ENCODE data around the gene ANXA6. TPM values are rescaled to one million over a fixed set of nuclear protein-coding genes. Genes with fewer than 3 reads are reported as not detected.
A peak's percentile ranks its signal among the peaks of the same experiment; 100 is the strongest.

The ANXA6 gene
- total RNA-seq, 2 donors from 2014 or later = 204 to 235 TPM

DNA sequence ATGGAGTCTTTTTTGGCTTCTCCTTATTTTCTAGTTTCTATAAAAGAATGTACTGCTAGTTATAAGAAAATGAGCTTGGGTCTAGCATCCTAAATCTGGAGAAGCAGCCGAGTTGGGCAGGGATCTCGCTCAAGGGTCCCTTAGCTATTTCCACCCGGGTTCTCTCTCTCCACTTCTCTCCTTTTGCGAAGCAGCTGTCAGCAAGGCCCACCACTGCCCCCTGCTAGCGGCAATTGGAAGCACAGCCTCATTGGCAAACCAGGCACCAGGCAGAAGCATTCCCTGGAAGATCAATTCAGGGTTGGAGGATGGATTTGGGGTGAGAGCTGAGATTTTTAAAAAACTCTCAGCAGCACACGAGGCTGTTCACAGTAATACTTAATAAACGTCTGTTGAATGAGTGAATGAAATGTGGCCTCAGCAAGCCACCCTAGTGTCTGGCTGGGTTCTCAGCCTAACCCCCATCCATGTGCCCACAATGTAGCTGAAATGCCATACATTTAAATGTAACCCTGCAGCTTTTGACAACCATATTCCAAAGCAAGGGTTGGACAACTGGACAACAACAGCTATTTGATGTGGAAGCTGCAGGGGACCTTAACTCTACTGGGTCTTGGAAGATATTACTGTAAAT lies 42.2 kb downstream of the ANXA6 start:
- WGBS, 2 experiments (ENCODE audit: insufficient coverage in 1 of 2, insufficient read length in 1 of 2) = 13 to 24% methylated on average over 5 to 7 of the region's 7 CpGs
- Histone ChIP-seq H3K4me3 (ENCODE audit: low read length) (no peak overlapping the region), H3K9ac (ENCODE audit: extremely low read depth, low read length, poor library complexity, severe bottlenecking) (no peak overlapping the region), H3K27me3 (ENCODE audit: control insufficient read depth, insufficient read depth, low read length, poor library complexity, severe bottlenecking) (no peaks in the 10 kb centered on the region), H3K36me3 (ENCODE audit: control insufficient read depth, insufficient read depth, low read length) (peaks cover 88% of the 10 kb centered on the region), H3K4me1 (ENCODE audit: control insufficient read depth, insufficient read depth, low read length) (no peaks in the 10 kb centered on the region), H3K9me3 (ENCODE audit: control insufficient read depth, low read length) (no peaks in the 10 kb centered on the region), H3K27ac (ENCODE audit: low read depth, low read length) (no peak overlapping the region)
- Mint-ChIP-seq H3K27me3 (ENCODE audit: insufficient read depth) (no peaks in the 10 kb centered on the region), H3K4me3 (no peak overlapping the region), H3K27ac (no peak overlapping the region), H3K4me1 (no peaks in the 10 kb centered on the region), H3K9me3 (no peaks in the 10 kb centered on the region), H3K36me3 (ENCODE audit: low read depth) (peaks cover 53% of the 10 kb centered on the region)
- TF ChIP-seq, protein P1, sequence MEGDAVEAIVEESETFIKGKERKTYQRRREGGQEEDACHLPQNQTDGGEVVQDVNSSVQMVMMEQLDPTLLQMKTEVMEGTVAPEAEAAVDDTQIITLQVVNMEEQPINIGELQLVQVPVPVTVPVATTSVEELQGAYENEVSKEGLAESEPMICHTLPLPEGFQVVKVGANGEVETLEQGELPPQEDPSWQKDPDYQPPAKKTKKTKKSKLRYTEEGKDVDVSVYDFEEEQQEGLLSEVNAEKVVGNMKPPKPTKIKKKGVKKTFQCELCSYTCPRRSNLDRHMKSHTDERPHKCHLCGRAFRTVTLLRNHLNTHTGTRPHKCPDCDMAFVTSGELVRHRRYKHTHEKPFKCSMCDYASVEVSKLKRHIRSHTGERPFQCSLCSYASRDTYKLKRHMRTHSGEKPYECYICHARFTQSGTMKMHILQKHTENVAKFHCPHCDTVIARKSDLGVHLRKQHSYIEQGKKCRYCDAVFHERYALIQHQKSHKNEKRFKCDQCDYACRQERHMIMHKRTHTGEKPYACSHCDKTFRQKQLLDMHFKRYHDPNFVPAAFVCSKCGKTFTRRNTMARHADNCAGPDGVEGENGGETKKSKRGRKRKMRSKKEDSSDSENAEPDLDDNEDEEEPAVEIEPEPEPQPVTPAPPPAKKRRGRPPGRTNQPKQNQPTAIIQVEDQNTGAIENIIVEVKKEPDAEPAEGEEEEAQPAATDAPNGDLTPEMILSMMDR (conservative IDR thresholded peaks at IDR 0.05) = peak; percentile 96
- DNase-seq = peak; percentile 95

DNA sequence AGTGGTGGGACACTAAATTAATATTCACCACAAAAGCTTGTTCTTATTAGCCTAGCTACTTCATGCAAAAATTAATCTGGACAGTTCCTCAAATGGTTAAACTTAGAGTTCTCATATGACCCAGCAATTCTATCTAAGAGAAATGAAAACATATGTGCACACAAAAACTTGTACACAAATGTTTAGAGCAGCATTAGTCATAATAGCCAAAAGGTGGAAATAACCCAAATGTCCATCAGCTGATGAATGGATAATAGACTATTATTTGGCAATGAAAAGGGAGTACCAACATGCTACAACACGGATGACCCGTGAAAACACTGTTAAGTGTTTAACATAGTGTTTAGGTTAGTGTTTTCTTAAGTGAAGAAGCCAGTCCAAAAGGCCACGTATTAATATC lies 43.9 kb downstream of the ANXA6 start:
- TF ChIP-seq, protein P1 (conservative IDR thresholded peaks at IDR 0.05) = no peak
- Histone ChIP-seq H3K4me1 (ENCODE audit: control insufficient read depth, insufficient read depth, low read length) (no peaks in the 10 kb centered on the region), H3K36me3 (ENCODE audit: control insufficient read depth, insufficient read depth, low read length) (peaks cover 90% of the 10 kb centered on the region), H3K27me3 (ENCODE audit: control insufficient read depth, insufficient read depth, low read length, poor library complexity, severe bottlenecking) (no peaks in the 10 kb centered on the region), H3K9ac (ENCODE audit: extremely low read depth, low read length, poor library complexity, severe bottlenecking) (no peak overlapping the region), H3K4me3 (ENCODE audit: low read length) (no peak overlapping the region), H3K27ac (ENCODE audit: low read depth, low read length) (no peak overlapping the region), H3K9me3 (ENCODE audit: control insufficient read depth, low read length) (no peaks in the 10 kb centered on the region)
- H3K27me3 Mint-ChIP-seq (ENCODE audit: insufficient read depth) = no peaks in the 10 kb centered on the region
- peaks cover 56% of the 10 kb centered on the region for H3K36me3 Mint-ChIP-seq (ENCODE audit: low read depth)
- H3K4me3 Mint-ChIP-seq = no peak overlapping the region
- H3K9me3 Mint-ChIP-seq = no peaks in the 10 kb centered on the region
- no peaks in the 10 kb centered on the region for H3K4me1 Mint-ChIP-seq
- 58 to 64% methylated on average over 3 of the region's 3 CpGs for WGBS, 2 experiments (ENCODE audit: insufficient coverage in 1 of 2, insufficient read length in 1 of 2)
- no peak overlapping the region for H3K27ac Mint-ChIP-seq
- DNase-seq = no peak

DNA sequence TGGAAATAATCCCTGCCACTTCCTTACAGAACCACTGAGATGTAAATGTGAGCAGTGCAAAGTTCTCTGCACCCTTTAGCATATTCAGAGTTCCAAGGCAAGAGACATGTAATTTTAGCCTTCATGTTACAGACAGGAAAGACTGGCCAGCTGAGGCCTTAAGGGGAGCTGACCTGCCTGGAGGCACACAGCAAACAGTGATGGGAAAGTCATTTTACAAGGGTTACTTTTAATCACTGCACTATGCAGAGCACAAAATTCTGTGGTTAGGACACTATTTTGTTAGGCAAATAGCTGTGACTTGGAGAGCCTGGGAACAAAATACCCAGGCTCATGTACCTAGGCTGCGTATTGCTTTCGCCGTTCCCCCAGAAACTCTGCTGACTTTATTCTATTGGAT lies 46.6 kb downstream of the ANXA6 start:
- Histone ChIP-seq H3K27me3 (ENCODE audit: control insufficient read depth, insufficient read depth, low read length, poor library complexity, severe bottlenecking) (no peaks in the 10 kb centered on the region), H3K9ac (ENCODE audit: extremely low read depth, low read length, poor library complexity, severe bottlenecking) (no peak overlapping the region), H3K4me1 (ENCODE audit: control insufficient read depth, insufficient read depth, low read length) (no peaks in the 10 kb centered on the region), H3K36me3 (ENCODE audit: control insufficient read depth, insufficient read depth, low read length) (peaks cover 92% of the 10 kb centered on the region), H3K9me3 (ENCODE audit: control insufficient read depth, low read length) (no peaks in the 10 kb centered on the region), H3K27ac (ENCODE audit: low read depth, low read length) (no peak overlapping the region), H3K4me3 (ENCODE audit: low read length) (no peak overlapping the region)
- peaks cover 61% of the 10 kb centered on the region for H3K36me3 Mint-ChIP-seq (ENCODE audit: low read depth)
- H3K4me1 Mint-ChIP-seq = peaks cover 8% of the 10 kb centered on the region
- 98 to 100% methylated on average over 2 to 3 of the region's 3 CpGs for WGBS, 2 experiments (ENCODE audit: insufficient coverage in 1 of 2, insufficient read length in 1 of 2)
- no peak for DNase-seq
- no peak overlapping the region for H3K4me3 Mint-ChIP-seq
- no peaks in the 10 kb centered on the region for H3K9me3 Mint-ChIP-seq
- TF ChIP-seq, protein P1 (conservative IDR thresholded peaks at IDR 0.05) = no peak
- H3K27ac Mint-ChIP-seq = no peak overlapping the region
- no peaks in the 10 kb centered on the region for H3K27me3 Mint-ChIP-seq (ENCODE audit: insufficient read depth)

Measured in endodermal cell (in vitro differentiated cells).